Tibial nerve (tissue), 4 donors: ENCODE measurements around the gene TIAM1.

Experiments
- EP300 ChIP-seq, 2 donors: sonication (generic); formaldehyde crosslinking; IDR thresholded peaks; one replicate each; pipeline ENCODE4 v1.6.1; 2017; ENCODE audit warnings: antibody characterized with exemption in 2 of 2, mild to moderate bottlenecking in 1 of 2
- POLR2A ChIP-seq, 2 donors: fragments of 450-650 bp; IDR thresholded peaks; one replicate each; pipeline ENCODE4 v1.6.1; 2017; ENCODE audit warnings: antibody characterized with exemption in 2 of 2, mild to moderate bottlenecking in 2 of 2, moderate library complexity in 2 of 2
- TF ChIP-seq, protein P1 (sequence below), 5 experiments: fragments of 200-600 bp in 3 of 5; fragments of 450-650 bp in 2 of 5; sonication (generic) in 3 of 5; IDR thresholded peaks; one replicate each; pipeline ENCODE4 v1.5.1; 2016 to 2019; ENCODE audit warnings: antibody characterized with exemption in 5 of 5, mild to moderate bottlenecking in 3 of 5, moderate library complexity in 2 of 5

DNA sequence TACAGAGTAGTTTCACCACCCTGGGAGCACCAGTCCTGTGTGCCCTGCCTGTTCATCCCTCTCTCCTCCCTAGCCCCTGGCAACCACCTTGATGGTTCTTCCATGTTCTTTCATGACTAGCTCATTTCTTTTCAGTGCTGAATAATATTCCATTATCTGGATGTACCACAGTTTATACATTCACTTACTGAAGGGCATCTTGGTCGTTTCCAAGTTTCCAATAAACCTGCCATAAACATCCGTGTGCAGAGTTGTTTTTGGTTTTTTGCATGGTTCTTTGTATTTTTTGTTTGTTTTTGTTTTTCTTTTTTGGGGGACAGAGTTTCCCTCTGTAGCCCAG, 13.9 kb downstream of the TIAM1 start:
- TF ChIP-seq, protein P1, sequence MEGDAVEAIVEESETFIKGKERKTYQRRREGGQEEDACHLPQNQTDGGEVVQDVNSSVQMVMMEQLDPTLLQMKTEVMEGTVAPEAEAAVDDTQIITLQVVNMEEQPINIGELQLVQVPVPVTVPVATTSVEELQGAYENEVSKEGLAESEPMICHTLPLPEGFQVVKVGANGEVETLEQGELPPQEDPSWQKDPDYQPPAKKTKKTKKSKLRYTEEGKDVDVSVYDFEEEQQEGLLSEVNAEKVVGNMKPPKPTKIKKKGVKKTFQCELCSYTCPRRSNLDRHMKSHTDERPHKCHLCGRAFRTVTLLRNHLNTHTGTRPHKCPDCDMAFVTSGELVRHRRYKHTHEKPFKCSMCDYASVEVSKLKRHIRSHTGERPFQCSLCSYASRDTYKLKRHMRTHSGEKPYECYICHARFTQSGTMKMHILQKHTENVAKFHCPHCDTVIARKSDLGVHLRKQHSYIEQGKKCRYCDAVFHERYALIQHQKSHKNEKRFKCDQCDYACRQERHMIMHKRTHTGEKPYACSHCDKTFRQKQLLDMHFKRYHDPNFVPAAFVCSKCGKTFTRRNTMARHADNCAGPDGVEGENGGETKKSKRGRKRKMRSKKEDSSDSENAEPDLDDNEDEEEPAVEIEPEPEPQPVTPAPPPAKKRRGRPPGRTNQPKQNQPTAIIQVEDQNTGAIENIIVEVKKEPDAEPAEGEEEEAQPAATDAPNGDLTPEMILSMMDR (IDR thresholded peaks at IDR 0.05), result no peak
- TF ChIP-seq POLR2A (IDR thresholded peaks at IDR 0.05) (no peak), EP300 (IDR thresholded peaks at IDR 0.05) (no peak)
